ENCODE data around the gene RGS17. TPM values are rescaled to one million over a fixed set of nuclear protein-coding genes. Genes with fewer than 3 reads are reported as not detected.
"Not testable (repeated sequence)": the region's sequence is repeated elsewhere in the genome, so short reads cannot be mapped to it uniquely, and the experiment has no call there.

Gene RGS17
- total RNA-seq, 6 experiments from 2014 or later = 0.02 to 0.24 (median 0.09) TPM; not detected in 1

DNA sequence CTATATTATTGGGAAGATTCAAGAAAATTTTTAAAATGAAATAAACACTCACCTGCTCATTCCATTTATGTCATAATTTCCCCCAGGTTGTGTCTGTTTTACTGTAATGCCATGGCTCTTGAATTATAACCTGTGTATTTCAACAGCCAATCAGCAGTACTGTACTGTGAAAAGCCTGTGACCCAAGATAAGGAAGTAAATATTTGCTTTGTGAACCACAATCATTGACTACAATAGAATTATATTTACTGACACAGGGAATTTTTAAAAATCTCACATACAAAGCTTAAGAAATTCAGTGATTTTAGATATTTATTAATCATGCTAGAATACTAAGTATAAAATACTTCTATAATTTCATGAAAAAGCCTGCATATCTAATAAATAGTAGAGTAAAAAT is 6.0 kb downstream of the RGS17 start:
- H3K4me3 Mint-ChIP-seq = no peak overlapping the region
- DNase-seq = no peak
- no peaks in the 10 kb centered on the region for H3K9me3 Mint-ChIP-seq
- 0 out of 2 replicates have a peak, but pooled peaks cover 6% of the 10 kb centered on the region for H3K36me3 Mint-ChIP-seq (ENCODE audit: low read depth)
- peaks cover 4% of the 10 kb centered on the region for H3K27me3 Mint-ChIP-seq (ENCODE audit: insufficient read depth)
- peaks cover 8% of the 10 kb centered on the region for H3K4me1 Mint-ChIP-seq (ENCODE audit: low read depth)
- TF ChIP-seq, protein P1, sequence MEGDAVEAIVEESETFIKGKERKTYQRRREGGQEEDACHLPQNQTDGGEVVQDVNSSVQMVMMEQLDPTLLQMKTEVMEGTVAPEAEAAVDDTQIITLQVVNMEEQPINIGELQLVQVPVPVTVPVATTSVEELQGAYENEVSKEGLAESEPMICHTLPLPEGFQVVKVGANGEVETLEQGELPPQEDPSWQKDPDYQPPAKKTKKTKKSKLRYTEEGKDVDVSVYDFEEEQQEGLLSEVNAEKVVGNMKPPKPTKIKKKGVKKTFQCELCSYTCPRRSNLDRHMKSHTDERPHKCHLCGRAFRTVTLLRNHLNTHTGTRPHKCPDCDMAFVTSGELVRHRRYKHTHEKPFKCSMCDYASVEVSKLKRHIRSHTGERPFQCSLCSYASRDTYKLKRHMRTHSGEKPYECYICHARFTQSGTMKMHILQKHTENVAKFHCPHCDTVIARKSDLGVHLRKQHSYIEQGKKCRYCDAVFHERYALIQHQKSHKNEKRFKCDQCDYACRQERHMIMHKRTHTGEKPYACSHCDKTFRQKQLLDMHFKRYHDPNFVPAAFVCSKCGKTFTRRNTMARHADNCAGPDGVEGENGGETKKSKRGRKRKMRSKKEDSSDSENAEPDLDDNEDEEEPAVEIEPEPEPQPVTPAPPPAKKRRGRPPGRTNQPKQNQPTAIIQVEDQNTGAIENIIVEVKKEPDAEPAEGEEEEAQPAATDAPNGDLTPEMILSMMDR (IDR thresholded peaks at IDR 0.05) = no peak
- H3K27ac Mint-ChIP-seq = no peak overlapping the region

GRCh38 chr6:153123801-153124200 is 7.3 kb downstream of the RGS17 start:
- Mint-ChIP-seq H3K4me1 (ENCODE audit: low read depth) (peaks cover 5% of the 10 kb centered on the region), H3K27ac (no peak overlapping the region), H3K36me3 (ENCODE audit: low read depth) (no peaks in the 10 kb centered on the region), H3K9me3 (no peaks in the 10 kb centered on the region), H3K27me3 (ENCODE audit: insufficient read depth) (no peaks in the 10 kb centered on the region; the same call in 1 of the 2 replicates), H3K4me3 (no peak overlapping the region)
- no peak for DNase-seq
- TF ChIP-seq, protein P1 (IDR thresholded peaks at IDR 0.05) = no peak

DNA sequence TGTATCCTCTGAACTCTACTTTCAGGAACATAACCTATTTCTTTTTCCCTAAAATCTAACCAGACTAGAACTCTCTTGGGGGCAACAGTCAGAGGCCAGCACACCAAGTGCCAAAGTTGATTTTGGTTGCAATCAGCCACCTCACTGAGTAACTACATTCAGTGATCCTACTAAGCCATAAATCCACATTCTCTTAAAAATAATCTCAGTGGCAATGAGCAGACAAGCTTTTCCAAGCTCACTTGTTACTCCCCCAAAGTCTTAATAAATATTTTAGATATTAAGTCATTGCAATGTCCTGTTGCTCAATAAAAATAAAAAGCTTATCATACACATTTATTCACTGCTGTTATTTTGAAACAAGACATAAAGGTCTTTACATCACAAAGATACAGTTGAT is 9.8 kb downstream of the RGS17 start:
- H3K36me3 Mint-ChIP-seq (ENCODE audit: low read depth) = no peaks in the 10 kb centered on the region
- peaks cover 18% of the 10 kb centered on the region for H3K4me1 Mint-ChIP-seq (ENCODE audit: low read depth)
- TF ChIP-seq, protein P1 (IDR thresholded peaks at IDR 0.05) = no peak
- H3K27me3 Mint-ChIP-seq (ENCODE audit: insufficient read depth) = no peaks in the 10 kb centered on the region
- H3K9me3 Mint-ChIP-seq = no peaks in the 10 kb centered on the region
- no peak overlapping the region for H3K4me3 Mint-ChIP-seq
- no peak for DNase-seq
- H3K27ac Mint-ChIP-seq = no peak overlapping the region

GRCh38 chr6:153117986-153118879 is 12.8 kb downstream of the RGS17 start:
- Mint-ChIP-seq H3K36me3 (ENCODE audit: low read depth) (peaks cover 6% of the 10 kb centered on the region; the same call in 1 of the 2 replicates), H3K27me3 (ENCODE audit: insufficient read depth) (peaks cover 7% of the 10 kb centered on the region), H3K4me1 (ENCODE audit: low read depth) (peaks cover 18% of the 10 kb centered on the region), H3K4me3 (no peak overlapping the region), H3K27ac (no peak overlapping the region), H3K9me3 (peaks cover 6% of the 10 kb centered on the region)
- TF ChIP-seq, protein P1 (IDR thresholded peaks at IDR 0.05) = no peak
- peak; percentile 58 for DNase-seq

- not testable (repeated sequence) for H3K4me3 Mint-ChIP-seq; H3K27ac Mint-ChIP-seq; DNase-seq; H3K4me1 Mint-ChIP-seq (ENCODE audit: low read depth)
- Mint-ChIP-seq H3K36me3 (ENCODE audit: low read depth) (peaks cover 13% of the 10 kb centered on the region; the same call in 1 of the 2 replicates), H3K9me3 (peaks cover 18% of the 10 kb centered on the region), H3K27me3 (ENCODE audit: insufficient read depth) (peaks cover 16% of the 10 kb centered on the region)
Observed at GRCh38 chr6:153111082-153111481, 20.0 kb downstream of the RGS17 start.

- Mint-ChIP-seq H3K9me3 (peaks cover 18% of the 10 kb centered on the region), H3K36me3 (ENCODE audit: low read depth) (peaks cover 13% of the 10 kb centered on the region; the same call in 1 of the 2 replicates), H3K27me3 (ENCODE audit: insufficient read depth) (peaks cover 16% of the 10 kb centered on the region)
- H3K4me3 Mint-ChIP-seq; H3K4me1 Mint-ChIP-seq (ENCODE audit: low read depth); DNase-seq; H3K27ac Mint-ChIP-seq: not testable (repeated sequence)
Observed at GRCh38 chr6:153110612-153111011, 20.5 kb downstream of the RGS17 start.
